HepG2 (cell line): ENCODE results near the gene ERICH3. TPM values are rescaled to one million over a fixed set of nuclear protein-coding genes. Genes with fewer than 3 reads are reported as not detected.

ENCODE experiments used
- ATAC-seq: fragments of 200-7000 bp; cut with Tn5 transposase; 3 replicates; pipeline ENCODE4 v1.9.1; 2020; ENCODE audit warnings: mild to moderate bottlenecking, moderate library complexity
- BruUV-seq: library from RNA; stranded (reverse); fragments of 400-500 nt; replicated peaks from 2 replicates; lab custom pipeline; 2021; lab: Mats Ljungman, UMichigan
- CTCF ChIA-PET: fragments of 300-600 bp; formaldehyde crosslinking; extraction: SDS; loops from one replicate; lab custom pipeline; 2021; ENCODE audit warnings: low total read pairs, inconsistent platforms, low intra/inter-chr PET ratio; lab: Yijun Ruan, JAX
- POLR2A ChIA-PET: fragments of 350-600 bp; sonication (Branson Sonifier 250); formaldehyde crosslinking; loops from one replicate; lab custom pipeline; 2020; ENCODE audit warnings: antibody characterized with exemption, inconsistent platforms; lab: Yijun Ruan, JAX
- DNase-seq: peaks from one replicate; pipeline ENCODE4 v3.0.0-alpha.2; 2015; ENCODE audit warnings: low spot score
- FAIRE-seq: peaks from 3 replicates; lab custom pipeline; 2011; peaks lifted over from hg19 to GRCh38; lab: Jason Lieb, UNC
- H2AFZ ChIP-seq: one replicate; pipeline ENCODE4 v1.6.1; 2011; ENCODE audit warnings: low read length, inconsistent platforms
- H3K27ac ChIP-seq: fragments of 300-600 bp; 3 replicates; pipeline ENCODE4 v1.8.0; 2011; ENCODE audit warnings: mixed run types, mild to moderate bottlenecking, mixed read lengths, low read length, inconsistent platforms; ENCODE audit not compliant: insufficient read depth; ENCODE audit errors: extremely low read length
- H3K27me3 ChIP-seq, 2 experiments: fragments of 200-600 bp in 1 of 2; 2 replicates in 1 of 2; 3 replicates in 1 of 2; pipeline versions ENCODE4 v1.6.0 to v1.8.0; 2011; ENCODE audit warnings: low read length in 2 of 2, mild to moderate bottlenecking in 2 of 2, moderate library complexity in 2 of 2, inconsistent platforms in 1 of 2; ENCODE audit not compliant: insufficient read depth in 2 of 2, control insufficient read depth in 1 of 2
- H3K36me3 ChIP-seq, 2 experiments: fragments of 200-600 bp in 1 of 2; replicated peaks in 1 of 2; 2 replicates in 1 of 2; 3 replicates in 1 of 2; pipeline versions ENCODE4 v1.5.1 to v1.8.0; 2011; ENCODE audit warnings: low read length in 2 of 2, inconsistent platforms in 1 of 2; ENCODE audit not compliant: insufficient read depth in 2 of 2, control insufficient read depth in 1 of 2
- H3K4me1 ChIP-seq: 2 replicates; pipeline ENCODE4 v1.5.1; 2012; ENCODE audit warnings: low read length, inconsistent platforms; ENCODE audit not compliant: insufficient read depth
- H3K4me2 ChIP-seq: 2 replicates; pipeline ENCODE4 v1.6.0; 2011; ENCODE audit warnings: low read depth, low read length, inconsistent platforms
- H3K4me3 ChIP-seq, 3 experiments: fragments of 200-600 bp in 1 of 3; sonication (generic), shearing (Covaris generic) in 1 of 3; replicated peaks in 1 of 3; 2 replicates each; pipeline ENCODE4 v1.5.1; 2011 to 2016; ENCODE audit warnings: low read length in 3 of 3, inconsistent platforms in 2 of 3, low read depth in 2 of 3, mild to moderate bottlenecking in 2 of 3, control low read depth in 1 of 3, mixed read lengths in 1 of 3; ENCODE audit not compliant: insufficient read depth in 1 of 3
- H3K79me2 ChIP-seq: one replicate; pipeline ENCODE4 v1.6.1; 2011; ENCODE audit warnings: low read length, inconsistent platforms; ENCODE audit not compliant: insufficient read depth
- H3K9ac ChIP-seq: 2 replicates; pipeline ENCODE4 v1.6.0; 2011; ENCODE audit warnings: mild to moderate bottlenecking, low read depth, low read length, inconsistent platforms; ENCODE audit not compliant: insufficient read depth
- H3K9me3 ChIP-seq: 2 replicates; pipeline ENCODE4 v1.5.1; 2012; ENCODE audit warnings: mild to moderate bottlenecking, low read length
- H4K20me1 ChIP-seq: 2 replicates; pipeline ENCODE4 v1.6.0; 2011; ENCODE audit warnings: inconsistent platforms, mild to moderate bottlenecking, low read length, moderate library complexity; ENCODE audit not compliant: insufficient read depth
- ARNTL ChIP-seq: sonication (generic); formaldehyde crosslinking; IDR thresholded peaks from 2 replicates; pipeline ENCODE4 v1.4.0; 2020; ENCODE audit warnings: mild to moderate bottlenecking, missing genetic modification reagents
- CHD2 ChIP-seq: IDR thresholded peaks from 2 replicates; pipeline ENCODE4 v1.6.1; 2011; ENCODE audit warnings: low read depth, low read length, improper control_type of control experiment
- EED ChIP-seq: sonication (generic); formaldehyde crosslinking; IDR thresholded peaks from 2 replicates; pipeline ENCODE4 v1.5.0; 2020; ENCODE audit warnings: mild to moderate bottlenecking, missing genetic modification reagents
- KDM5A ChIP-seq: fragments of 200-600 bp; sonication (generic); IDR thresholded peaks from 2 replicates; pipeline ENCODE4 v1.7.0; 2018; ENCODE audit warnings: antibody characterized with exemption, mild to moderate bottlenecking, low read length, borderline replicate concordance
- NFE2L2 ChIP-seq: fragments of 150-350 bp; IDR thresholded peaks from 2 replicates; pipeline ENCODE4 v1.6.1; 2014; ENCODE audit warnings: low read length
- NFIB ChIP-seq: sonication (generic); formaldehyde crosslinking; IDR thresholded peaks from 2 replicates; pipeline ENCODE4 v1.9.0; 2021; ENCODE audit warnings: missing genetic modification reagents, mild to moderate bottlenecking, borderline replicate concordance
- SP1 ChIP-seq, 2 experiments: fragments of 450-650 bp in 1 of 2; sonication (generic) in 1 of 2; formaldehyde crosslinking in 1 of 2; IDR thresholded peaks; 2 replicates each; pipeline versions ENCODE4 v1.4.0 to v1.6.1; 2016 to 2020; ENCODE audit warnings: missing genetic modification reagents in 1 of 2
- SPEN ChIP-seq: sonication (generic); formaldehyde crosslinking; IDR thresholded peaks from 2 replicates; pipeline ENCODE4 v1.5.1; 2020; ENCODE audit warnings: low read depth, mild to moderate bottlenecking, missing genetic modification reagents
- ZFP41 ChIP-seq: sonication (generic); formaldehyde crosslinking; IDR thresholded peaks from 2 replicates; pipeline ENCODE4 v1.4.0; 2020; ENCODE audit warnings: mild to moderate bottlenecking, missing genetic modification reagents, borderline replicate concordance
- ZNF136 ChIP-seq: sonication (generic); formaldehyde crosslinking; IDR thresholded peaks from 2 replicates; pipeline ENCODE4 v1.8.1; 2022; ENCODE audit warnings: low read depth, mild to moderate bottlenecking, moderate library complexity, missing genetic modification reagents
- ZNF468 ChIP-seq: sonication (generic); formaldehyde crosslinking; IDR thresholded peaks from 2 replicates; pipeline ENCODE4 v1.8.0; 2022; ENCODE audit warnings: mild to moderate bottlenecking, moderate library complexity, missing genetic modification reagents
- WGBS: methylation state at CpG from one replicate; pipeline ENCODE4 v1.1.6; 2017; ENCODE audit warnings: low lambda C conversion rate; 5-methylcytosine and 5-hydroxymethylcytosine counted together
- in situ Hi-C: cut with HindIII; loops from 2 replicates; pipeline ENCODE4 v1.10.0; 2017; ENCODE audit warnings: low pct_unique_long_range_greater_than_20kb; ENCODE audit not compliant: extremely low pct_ligation_motif_present
- intact Hi-C: fragments of 100-400 bp; cut with micrococcal nuclease; formaldehyde crosslinking; loops from one replicate; pipeline ENCODE4 v1.10.0; 2022; ENCODE audit not compliant: unreplicated experiment
- polyA plus RNA-seq, 8 experiments: library from polyadenylated mRNA; depleted of rRNA in 3 of 8; stranded (reverse) in 7 of 8; unstranded in 1 of 8; fragments of >200 nt; fragmentation: Illumina TruSeq in 4 of 8; extraction: Trizol in 4 of 8; gene quantifications; 2 replicates each; pipeline versions ENCODE4 v1.2.1 to v1.2.3, GENCODE V29; 2011 to 2016; ENCODE audit warnings: low read depth in 4 of 8, missing spikeins in 1 of 8, mixed read lengths in 1 of 8; ENCODE audit not compliant: insufficient read depth in 1 of 8
- total RNA-seq, 5 experiments: library from RNA; depleted of rRNA; stranded (reverse); fragments of >200 nt; fragmentation: Illumina TruSeq; extraction: Trizol; gene quantifications; 2 replicates each; pipeline ENCODE4 v1.2.3, GENCODE V29; 2016; ENCODE audit warnings: low read depth in 1 of 5
- TF ChIP-seq, protein P1 (sequence below): sonication (generic); formaldehyde crosslinking; IDR thresholded peaks from 2 replicates; pipeline ENCODE4 v1.4.0; 2020; ENCODE audit warnings: missing genetic modification reagents
- TF ChIP-seq, protein P2 (sequence below): sonication (generic); formaldehyde crosslinking; IDR thresholded peaks from 2 replicates; pipeline ENCODE4 v1.4.0; 2020; ENCODE audit warnings: mild to moderate bottlenecking, missing genetic modification reagents, borderline replicate concordance
- TF ChIP-seq, protein P3 (sequence below): sonication (generic); formaldehyde crosslinking; IDR thresholded peaks from 2 replicates; pipeline ENCODE4 v1.5.1; 2020; ENCODE audit warnings: missing genetic modification reagents, mild to moderate bottlenecking, borderline replicate concordance
- TF ChIP-seq, protein P4 (sequence below): sonication (generic); formaldehyde crosslinking; conservative IDR thresholded peaks from 2 replicates; pipeline ENCODE4 v1.8.0; 2022; ENCODE audit warnings: mild to moderate bottlenecking, moderate library complexity, missing genetic modification reagents
- TF ChIP-seq, protein P5 (sequence below): IDR thresholded peaks from 2 replicates; pipeline ENCODE4 v1.6.1; 2016; ENCODE audit warnings: missing compliant biosample characterization, missing genetic modification reagents, borderline replicate concordance

ERICH3 gene
- total and polyA plus RNA-seq, 2 of the 13 experiments (the other 11 are each of a cell fraction or from before 2014, with no cell fraction given) = 0.03 TPM; not detected in 1

DNA sequence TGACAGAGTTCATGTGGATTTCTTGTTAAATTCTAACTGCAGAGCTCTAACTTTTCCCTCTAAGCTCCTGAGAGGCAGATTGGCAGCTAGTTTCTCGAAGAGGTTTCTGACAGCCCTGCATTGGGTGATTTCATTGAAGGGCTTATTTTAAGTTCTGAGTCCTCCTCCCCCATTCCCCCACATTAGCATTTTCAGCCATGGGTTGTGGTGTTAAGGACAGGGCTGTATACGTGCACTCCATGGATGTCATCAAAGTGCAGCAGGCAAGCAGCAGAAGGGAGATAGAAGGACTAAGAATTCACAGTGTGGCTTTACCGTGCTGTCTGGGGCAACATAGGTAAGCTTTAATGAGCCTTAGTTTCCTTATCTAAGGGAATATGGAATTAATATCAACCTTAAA lies 40.3 kb upstream of the ERICH3 start:
- H3K79me2 ChIP-seq = peaks cover 2% of the 10 kb centered on the region
- TF ChIP-seq EED (CRISPR knock-in tag) (no peak), ZFP41 (CRISPR knock-in tag) (no peak), NFIB (CRISPR knock-in tag) (no peak), CHD2 (no peak), SPEN (CRISPR knock-in tag) (no peak), SP1 (IDR thresholded peaks at IDR 0.05) (no peak), SP1 (CRISPR knock-in tag; IDR thresholded peaks at IDR 0.05) (no peak), KDM5A (no peak), NFE2L2 (no peak), ZNF468 (CRISPR knock-in tag) (no peak), ARNTL (CRISPR knock-in tag) (no peak), ZNF136 (CRISPR knock-in tag) (no peak)
- TF ChIP-seq, protein P1, sequence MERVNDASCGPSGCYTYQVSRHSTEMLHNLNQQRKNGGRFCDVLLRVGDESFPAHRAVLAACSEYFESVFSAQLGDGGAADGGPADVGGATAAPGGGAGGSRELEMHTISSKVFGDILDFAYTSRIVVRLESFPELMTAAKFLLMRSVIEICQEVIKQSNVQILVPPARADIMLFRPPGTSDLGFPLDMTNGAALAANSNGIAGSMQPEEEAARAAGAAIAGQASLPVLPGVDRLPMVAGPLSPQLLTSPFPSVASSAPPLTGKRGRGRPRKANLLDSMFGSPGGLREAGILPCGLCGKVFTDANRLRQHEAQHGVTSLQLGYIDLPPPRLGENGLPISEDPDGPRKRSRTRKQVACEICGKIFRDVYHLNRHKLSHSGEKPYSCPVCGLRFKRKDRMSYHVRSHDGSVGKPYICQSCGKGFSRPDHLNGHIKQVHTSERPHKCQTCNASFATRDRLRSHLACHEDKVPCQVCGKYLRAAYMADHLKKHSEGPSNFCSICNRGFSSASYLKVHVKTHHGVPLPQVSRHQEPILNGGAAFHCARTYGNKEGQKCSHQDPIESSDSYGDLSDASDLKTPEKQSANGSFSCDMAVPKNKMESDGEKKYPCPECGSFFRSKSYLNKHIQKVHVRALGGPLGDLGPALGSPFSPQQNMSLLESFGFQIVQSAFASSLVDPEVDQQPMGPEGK = no peak
- TF ChIP-seq, protein P2, sequence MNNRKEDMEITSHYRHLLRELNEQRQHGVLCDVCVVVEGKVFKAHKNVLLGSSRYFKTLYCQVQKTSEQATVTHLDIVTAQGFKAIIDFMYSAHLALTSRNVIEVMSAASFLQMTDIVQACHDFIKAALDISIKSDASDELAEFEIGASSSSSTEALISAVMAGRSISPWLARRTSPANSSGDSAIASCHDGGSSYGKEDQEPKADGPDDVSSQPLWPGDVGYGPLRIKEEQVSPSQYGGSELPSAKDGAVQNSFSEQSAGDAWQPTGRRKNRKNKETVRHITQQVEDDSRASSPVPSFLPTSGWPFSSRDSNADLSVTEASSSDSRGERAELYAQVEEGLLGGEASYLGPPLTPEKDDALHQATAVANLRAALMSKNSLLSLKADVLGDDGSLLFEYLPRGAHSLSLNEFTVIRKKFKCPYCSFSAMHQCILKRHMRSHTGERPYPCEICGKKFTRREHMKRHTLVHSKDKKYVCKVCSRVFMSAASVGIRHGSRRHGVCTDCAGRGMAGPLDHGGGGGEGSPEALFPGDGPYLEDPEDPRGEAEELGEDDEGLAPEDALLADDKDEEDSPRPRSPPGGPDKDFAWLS = no peak
- TF ChIP-seq, protein P3, sequence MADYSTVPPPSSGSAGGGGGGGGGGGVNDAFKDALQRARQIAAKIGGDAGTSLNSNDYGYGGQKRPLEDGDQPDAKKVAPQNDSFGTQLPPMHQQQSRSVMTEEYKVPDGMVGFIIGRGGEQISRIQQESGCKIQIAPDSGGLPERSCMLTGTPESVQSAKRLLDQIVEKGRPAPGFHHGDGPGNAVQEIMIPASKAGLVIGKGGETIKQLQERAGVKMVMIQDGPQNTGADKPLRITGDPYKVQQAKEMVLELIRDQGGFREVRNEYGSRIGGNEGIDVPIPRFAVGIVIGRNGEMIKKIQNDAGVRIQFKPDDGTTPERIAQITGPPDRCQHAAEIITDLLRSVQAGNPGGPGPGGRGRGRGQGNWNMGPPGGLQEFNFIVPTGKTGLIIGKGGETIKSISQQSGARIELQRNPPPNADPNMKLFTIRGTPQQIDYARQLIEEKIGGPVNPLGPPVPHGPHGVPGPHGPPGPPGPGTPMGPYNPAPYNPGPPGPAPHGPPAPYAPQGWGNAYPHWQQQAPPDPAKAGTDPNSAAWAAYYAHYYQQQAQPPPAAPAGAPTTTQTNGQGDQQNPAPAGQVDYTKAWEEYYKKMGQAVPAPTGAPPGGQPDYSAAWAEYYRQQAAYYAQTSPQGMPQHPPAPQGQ (CRISPR knock-in tag) = no peak
- TF ChIP-seq, protein P4, sequence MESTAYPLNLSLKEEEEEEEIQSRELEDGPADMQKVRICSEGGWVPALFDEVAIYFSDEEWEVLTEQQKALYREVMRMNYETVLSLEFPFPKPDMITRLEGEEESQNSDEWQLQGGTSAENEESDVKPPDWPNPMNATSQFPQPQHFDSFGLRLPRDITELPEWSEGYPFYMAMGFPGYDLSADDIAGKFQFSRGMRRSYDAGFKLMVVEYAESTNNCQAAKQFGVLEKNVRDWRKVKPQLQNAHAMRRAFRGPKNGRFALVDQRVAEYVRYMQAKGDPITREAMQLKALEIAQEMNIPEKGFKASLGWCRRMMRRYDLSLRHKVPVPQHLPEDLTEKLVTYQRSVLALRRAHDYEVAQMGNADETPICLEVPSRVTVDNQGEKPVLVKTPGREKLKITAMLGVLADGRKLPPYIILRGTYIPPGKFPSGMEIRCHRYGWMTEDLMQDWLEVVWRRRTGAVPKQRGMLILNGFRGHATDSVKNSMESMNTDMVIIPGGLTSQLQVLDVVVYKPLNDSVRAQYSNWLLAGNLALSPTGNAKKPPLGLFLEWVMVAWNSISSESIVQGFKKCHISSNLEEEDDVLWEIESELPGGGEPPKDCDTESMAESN (CRISPR knock-in tag) = no peak
- TF ChIP-seq, protein P5, sequence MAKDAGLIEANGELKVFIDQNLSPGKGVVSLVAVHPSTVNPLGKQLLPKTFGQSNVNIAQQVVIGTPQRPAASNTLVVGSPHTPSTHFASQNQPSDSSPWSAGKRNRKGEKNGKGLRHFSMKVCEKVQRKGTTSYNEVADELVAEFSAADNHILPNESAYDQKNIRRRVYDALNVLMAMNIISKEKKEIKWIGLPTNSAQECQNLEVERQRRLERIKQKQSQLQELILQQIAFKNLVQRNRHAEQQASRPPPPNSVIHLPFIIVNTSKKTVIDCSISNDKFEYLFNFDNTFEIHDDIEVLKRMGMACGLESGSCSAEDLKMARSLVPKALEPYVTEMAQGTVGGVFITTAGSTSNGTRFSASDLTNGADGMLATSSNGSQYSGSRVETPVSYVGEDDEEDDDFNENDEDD (CRISPR knock-in tag) = no peak

More for the DNA sequence above, 40.3 kb upstream of the ERICH3 start:
- WGBS = 100% methylated on average over 3 of the region's 3 CpGs
- ChIA-PET POLR2A (interaction anchor here (2.2 kb wide), 1 partner anchor 18 kb away, joined by 11 read pairs; no protein-coding TSS in a partner anchor), CTCF (no interaction called here)
- in situ Hi-C loops (no loop called here), intact Hi-C loops (no loop called here)
- FAIRE-seq (no peak), ATAC-seq (no peak), DNase-seq (no peak)
- H3K4me2 ChIP-seq = no peak overlapping the region
- no TSS peak for BruUV-seq
- H3K4me1 ChIP-seq = no peaks in the 10 kb centered on the region
- no peaks in the 10 kb centered on the region for H3K9me3 ChIP-seq
- H3K9ac ChIP-seq = no peak overlapping the region
- H3K4me3 ChIP-seq = no peak overlapping the region
- no peak overlapping the region for H2AFZ ChIP-seq
- no peak overlapping the region for H3K27ac ChIP-seq
- peaks cover 25 to 94% of the 10 kb centered on the region in 2 experiments for H3K36me3 ChIP-seq
- H3K27me3 ChIP-seq = no peaks in the 10 kb centered on the region
- H4K20me1 ChIP-seq = peaks cover 3% of the 10 kb centered on the region; the same call in 1 of the 2 replicates
